Testis (tissue), 3 donors: ENCODE data around the gene OXNAD1. TPM values are rescaled to one million over a fixed set of nuclear protein-coding genes. Genes with fewer than 3 reads are reported as not detected.

Experiments used
- DNase-seq: peaks from one replicate; pipeline ENCODE4 v3.0.0-alpha.2; 2019
- H3K27ac ChIP-seq, 2 donors: fragments of 200-600 bp; sonication (generic); one replicate each; pipeline ENCODE4 v1.5.1; 2019
- H3K27me3 ChIP-seq: fragments of 200-600 bp; sonication (generic); one replicate; pipeline ENCODE4 v1.5.1; 2019
- H3K36me3 ChIP-seq: fragments of 200-600 bp; sonication (generic); one replicate; pipeline ENCODE4 v1.5.1; 2017; ENCODE audit warnings: low read depth; ENCODE audit errors: missing control alignments
- H3K4me1 ChIP-seq: fragments of 200-600 bp; sonication (generic); one replicate; pipeline ENCODE4 v1.5.1; 2019
- H3K4me3 ChIP-seq, 2 donors: fragments of 200-600 bp; sonication (generic); one replicate each; pipeline ENCODE4 v1.5.1; 2017 to 2019
- H3K9me3 ChIP-seq: fragments of 200-600 bp; sonication (generic); one replicate; pipeline ENCODE4 v1.5.1; 2017
- POLR2A ChIP-seq: fragments of 450-650 bp; IDR thresholded peaks from one replicate; pipeline ENCODE4 v1.6.1; 2017; ENCODE audit warnings: antibody characterized with exemption, mild to moderate bottlenecking, moderate library complexity
- WGBS, 2 donors: methylation state at CpG; one replicate each; pipeline ENCODE4 v1.1.5; 2018; 5-methylcytosine and 5-hydroxymethylcytosine counted together
- intact Hi-C: fragments of 100-400 bp; cut with DNase I; formaldehyde crosslinking; loops from one replicate; pipeline ENCODE4 v1.15.1; 2023; ENCODE audit warnings: low total_unique reads
- polyA plus RNA-seq: library from polyadenylated mRNA; stranded (reverse); fragments of 350-450 nt; fragmentation: Illumina TruSeq; extraction: RNeasy Lipid Tissue Mini Kit (QIAGEN cat#74804); gene quantifications from one replicate; pipeline ENCODE4 v1.2.3, GENCODE V29; 2014; ENCODE audit warnings: low read depth, low replicate concordance; ENCODE audit not compliant: insufficient read depth
- total RNA-seq, 2 donors: library from RNA; depleted of rRNA; stranded (reverse); fragments of >200 nt; gene quantifications; one replicate each; pipeline ENCODE4 v1.2.3, GENCODE V29; 2016
- TF ChIP-seq, protein P1 (sequence below), 3 experiments: fragments of 450-650 bp in 2 of 3; fragments of 200-600 bp in 1 of 3; sonication (generic) in 1 of 3; IDR thresholded peaks; one replicate each; pipeline ENCODE4 v1.5.1; 2016 to 2019; ENCODE audit warnings: antibody characterized with exemption in 3 of 3, mild to moderate bottlenecking in 2 of 3, moderate library complexity in 1 of 3

The OXNAD1 gene
- total and polyA plus RNA-seq, 3 donors from 2014 or later: 11.8 to 31.2 (median 27.3) TPM

- TF ChIP-seq POLR2A: no peak
- TF ChIP-seq, protein P1, sequence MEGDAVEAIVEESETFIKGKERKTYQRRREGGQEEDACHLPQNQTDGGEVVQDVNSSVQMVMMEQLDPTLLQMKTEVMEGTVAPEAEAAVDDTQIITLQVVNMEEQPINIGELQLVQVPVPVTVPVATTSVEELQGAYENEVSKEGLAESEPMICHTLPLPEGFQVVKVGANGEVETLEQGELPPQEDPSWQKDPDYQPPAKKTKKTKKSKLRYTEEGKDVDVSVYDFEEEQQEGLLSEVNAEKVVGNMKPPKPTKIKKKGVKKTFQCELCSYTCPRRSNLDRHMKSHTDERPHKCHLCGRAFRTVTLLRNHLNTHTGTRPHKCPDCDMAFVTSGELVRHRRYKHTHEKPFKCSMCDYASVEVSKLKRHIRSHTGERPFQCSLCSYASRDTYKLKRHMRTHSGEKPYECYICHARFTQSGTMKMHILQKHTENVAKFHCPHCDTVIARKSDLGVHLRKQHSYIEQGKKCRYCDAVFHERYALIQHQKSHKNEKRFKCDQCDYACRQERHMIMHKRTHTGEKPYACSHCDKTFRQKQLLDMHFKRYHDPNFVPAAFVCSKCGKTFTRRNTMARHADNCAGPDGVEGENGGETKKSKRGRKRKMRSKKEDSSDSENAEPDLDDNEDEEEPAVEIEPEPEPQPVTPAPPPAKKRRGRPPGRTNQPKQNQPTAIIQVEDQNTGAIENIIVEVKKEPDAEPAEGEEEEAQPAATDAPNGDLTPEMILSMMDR (IDR thresholded peaks at IDR 0.05): no peak
- Histone ChIP-seq H3K4me1 (peaks cover 10% of the 10 kb centered on the region), H3K27ac (no peak overlapping the region), H3K27me3 (no peaks in the 10 kb centered on the region), H3K9me3 (no peaks in the 10 kb centered on the region), H3K36me3 (no peaks in the 10 kb centered on the region), H3K4me3 (no peak overlapping the region)
- 91 to 95% methylated on average over 1 of the region's 1 CpG for WGBS, 2 donors
- no peak for DNase-seq
- intact Hi-C loops: no loop called here
Measured at GRCh38 chr3:16233806-16234205, 31.2 kb upstream of the OXNAD1 start.

DNA sequence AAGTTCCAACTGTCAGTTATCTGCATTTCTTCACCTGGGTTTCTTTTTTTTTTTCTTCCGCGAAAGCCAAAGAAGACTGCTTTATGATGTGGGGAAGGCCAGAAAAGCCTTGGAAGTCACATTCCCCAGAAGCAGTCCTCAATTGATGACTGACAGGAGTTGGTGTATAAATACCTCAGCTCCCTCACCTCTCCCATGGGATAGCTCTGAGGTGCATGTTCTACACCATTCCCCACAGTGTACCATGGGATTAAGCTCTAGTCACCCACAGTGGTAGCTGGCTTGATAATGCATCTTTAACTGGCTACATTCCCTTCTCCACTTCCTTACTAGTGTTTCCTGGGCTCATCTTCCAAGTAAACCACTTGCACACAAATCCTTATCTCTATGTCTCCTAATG is 30.7 kb upstream of the OXNAD1 start:
- 83 to 98% methylated on average over 2 of the region's 2 CpGs for WGBS, 2 donors
- DNase-seq: no peak
- Histone ChIP-seq H3K4me3 (no peak overlapping the region), H3K36me3 (no peaks in the 10 kb centered on the region), H3K27me3 (no peaks in the 10 kb centered on the region), H3K9me3 (no peaks in the 10 kb centered on the region), H3K4me1 (peaks cover 10% of the 10 kb centered on the region), H3K27ac (no peak overlapping the region)
- no peak for TF ChIP-seq POLR2A
- TF ChIP-seq, protein P1 (IDR thresholded peaks at IDR 0.05): no peak
- intact Hi-C loops: no loop called here

GRCh38 chr3:16236030-16236639 is 28.9 kb upstream of the OXNAD1 start:
- TF ChIP-seq POLR2A: no peak
- TF ChIP-seq, protein P1 (IDR thresholded peaks at IDR 0.05): no peak
- H3K9me3 ChIP-seq: no peaks in the 10 kb centered on the region
- H3K27me3 ChIP-seq: no peaks in the 10 kb centered on the region
- no peak for DNase-seq
- intact Hi-C loops: no loop called here
- no peak overlapping the region for H3K4me3 ChIP-seq
- 69 to 75% methylated on average over 4 of the region's 4 CpGs for WGBS, 2 donors
- H3K27ac ChIP-seq: no peak overlapping the region
- peaks cover 10% of the 10 kb centered on the region for H3K4me1 ChIP-seq
- H3K36me3 ChIP-seq: no peaks in the 10 kb centered on the region

GRCh38 chr3:16236856-16237393 is 28.1 kb upstream of the OXNAD1 start:
- intact Hi-C loops: no loop called here
- peak overlapping the region; percentile 12 to 68 for H3K27ac ChIP-seq
- H3K36me3 ChIP-seq: no peaks in the 10 kb centered on the region
- 36 to 39% methylated on average over 3 of the region's 3 CpGs for WGBS, 2 donors
- TF ChIP-seq, protein P1 (IDR thresholded peaks at IDR 0.05): no peak
- H3K9me3 ChIP-seq: no peaks in the 10 kb centered on the region
- H3K4me3 ChIP-seq: no peak overlapping the region
- peak; percentile 52 for DNase-seq
- no peaks in the 10 kb centered on the region for H3K27me3 ChIP-seq
- peaks cover 10% of the 10 kb centered on the region for H3K4me1 ChIP-seq
